ENCODE results near the gene C1orf53.

DNA sequence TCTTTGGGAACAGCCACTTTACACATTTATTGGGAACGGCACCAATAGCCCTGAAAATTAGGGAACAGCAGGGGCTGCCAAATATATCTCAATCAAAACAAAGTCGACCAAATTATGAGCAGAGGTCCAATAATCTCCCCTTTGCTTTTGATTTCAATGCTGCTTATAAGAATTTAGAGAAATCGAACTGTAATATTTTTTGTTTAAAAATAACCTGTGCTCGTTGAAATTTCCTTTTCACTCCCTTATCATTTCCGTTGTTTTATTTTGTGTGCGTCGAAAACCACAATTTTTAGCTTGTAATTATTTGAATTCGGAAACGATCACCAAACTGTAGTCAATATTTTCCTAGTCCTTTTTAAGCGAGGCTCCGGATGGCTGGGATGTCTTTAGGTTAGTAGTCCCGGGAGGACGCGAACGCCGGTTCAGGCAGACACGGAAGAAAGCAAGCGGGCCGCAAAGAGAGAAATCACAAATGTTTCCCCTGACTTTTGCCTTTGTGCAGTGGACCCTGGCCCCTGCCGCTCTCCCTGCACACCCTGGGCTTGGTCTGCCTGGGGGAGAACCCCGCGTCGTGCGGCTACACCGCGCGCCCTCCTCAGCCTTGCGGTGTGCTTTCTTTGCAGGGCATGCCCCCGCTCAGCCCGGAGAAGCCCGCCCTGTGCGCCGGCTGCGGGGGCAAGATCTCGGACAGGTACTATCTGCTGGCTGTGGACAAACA is 17.1 kb downstream of the C1orf53 start:
- TF ChIP-seq RAD21 (IDR thresholded peaks at IDR 0.05; ENCODE audit: low read depth) = no peak
- TF ChIP-seq EP300 (IDR thresholded peaks at IDR 0.05; ENCODE audit: borderline replicate concordance) = no peak
- TF ChIP-seq TAF1 (IDR thresholded peaks at IDR 0.05; ENCODE audit: low read depth) = no peak
- no peak for TF ChIP-seq CEBPB (IDR thresholded peaks at IDR 0.05)
- TF ChIP-seq CREB1 (IDR thresholded peaks at IDR 0.05; ENCODE audit: low read depth) = no peak
- TF ChIP-seq, protein P1, sequence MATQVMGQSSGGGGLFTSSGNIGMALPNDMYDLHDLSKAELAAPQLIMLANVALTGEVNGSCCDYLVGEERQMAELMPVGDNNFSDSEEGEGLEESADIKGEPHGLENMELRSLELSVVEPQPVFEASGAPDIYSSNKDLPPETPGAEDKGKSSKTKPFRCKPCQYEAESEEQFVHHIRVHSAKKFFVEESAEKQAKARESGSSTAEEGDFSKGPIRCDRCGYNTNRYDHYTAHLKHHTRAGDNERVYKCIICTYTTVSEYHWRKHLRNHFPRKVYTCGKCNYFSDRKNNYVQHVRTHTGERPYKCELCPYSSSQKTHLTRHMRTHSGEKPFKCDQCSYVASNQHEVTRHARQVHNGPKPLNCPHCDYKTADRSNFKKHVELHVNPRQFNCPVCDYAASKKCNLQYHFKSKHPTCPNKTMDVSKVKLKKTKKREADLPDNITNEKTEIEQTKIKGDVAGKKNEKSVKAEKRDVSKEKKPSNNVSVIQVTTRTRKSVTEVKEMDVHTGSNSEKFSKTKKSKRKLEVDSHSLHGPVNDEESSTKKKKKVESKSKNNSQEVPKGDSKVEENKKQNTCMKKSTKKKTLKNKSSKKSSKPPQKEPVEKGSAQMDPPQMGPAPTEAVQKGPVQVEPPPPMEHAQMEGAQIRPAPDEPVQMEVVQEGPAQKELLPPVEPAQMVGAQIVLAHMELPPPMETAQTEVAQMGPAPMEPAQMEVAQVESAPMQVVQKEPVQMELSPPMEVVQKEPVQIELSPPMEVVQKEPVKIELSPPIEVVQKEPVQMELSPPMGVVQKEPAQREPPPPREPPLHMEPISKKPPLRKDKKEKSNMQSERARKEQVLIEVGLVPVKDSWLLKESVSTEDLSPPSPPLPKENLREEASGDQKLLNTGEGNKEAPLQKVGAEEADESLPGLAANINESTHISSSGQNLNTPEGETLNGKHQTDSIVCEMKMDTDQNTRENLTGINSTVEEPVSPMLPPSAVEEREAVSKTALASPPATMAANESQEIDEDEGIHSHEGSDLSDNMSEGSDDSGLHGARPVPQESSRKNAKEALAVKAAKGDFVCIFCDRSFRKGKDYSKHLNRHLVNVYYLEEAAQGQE (IDR thresholded peaks at IDR 0.05; ENCODE audit: low read depth) = no peak
- no peak for TF ChIP-seq FOXM1 (IDR thresholded peaks at IDR 0.05; ENCODE audit: borderline replicate concordance, low read depth)
- TF ChIP-seq, protein P2, sequence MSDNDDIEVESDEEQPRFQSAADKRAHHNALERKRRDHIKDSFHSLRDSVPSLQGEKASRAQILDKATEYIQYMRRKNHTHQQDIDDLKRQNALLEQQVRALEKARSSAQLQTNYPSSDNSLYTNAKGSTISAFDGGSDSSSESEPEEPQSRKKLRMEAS (IDR thresholded peaks at IDR 0.05) = no peak
- TF ChIP-seq, protein P3, sequence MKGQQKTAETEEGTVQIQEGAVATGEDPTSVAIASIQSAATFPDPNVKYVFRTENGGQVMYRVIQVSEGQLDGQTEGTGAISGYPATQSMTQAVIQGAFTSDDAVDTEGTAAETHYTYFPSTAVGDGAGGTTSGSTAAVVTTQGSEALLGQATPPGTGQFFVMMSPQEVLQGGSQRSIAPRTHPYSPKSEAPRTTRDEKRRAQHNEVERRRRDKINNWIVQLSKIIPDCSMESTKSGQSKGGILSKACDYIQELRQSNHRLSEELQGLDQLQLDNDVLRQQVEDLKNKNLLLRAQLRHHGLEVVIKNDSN (IDR thresholded peaks at IDR 0.05) = no peak
- no peak for TF ChIP-seq TCF12 (IDR thresholded peaks at IDR 0.05; ENCODE audit: low read depth)
- TF ChIP-seq YY1 (IDR thresholded peaks at IDR 0.05; ENCODE audit: low read depth) = no peak
- no peak for TF ChIP-seq EGR1 (IDR thresholded peaks at IDR 0.05)
- TF ChIP-seq TEAD4 (IDR thresholded peaks at IDR 0.05) = no peak
- no peak for TF ChIP-seq NFIC (IDR thresholded peaks at IDR 0.05)
